H1 (cell line): ENCODE measurements around the gene LSM3. TPM values are rescaled to one million over a fixed set of nuclear protein-coding genes. Genes with fewer than 3 reads are reported as not detected.

Source experiments
- BRCA1 ChIP-seq: IDR thresholded peaks from 2 replicates; pipeline ENCODE4 v1.6.1; 2012; ENCODE audit warnings: low read depth, low read length, improper control_type of control experiment
- CHD7 ChIP-seq: fragments of 300-600 bp; sonication (generic); IDR thresholded peaks from 2 replicates; pipeline ENCODE4 v1.7.1; 2012; ENCODE audit warnings: low read length, moderate library complexity, mild to moderate bottlenecking, inconsistent platforms; ENCODE audit not compliant: insufficient replicate concordance
- CREB1 ChIP-seq: IDR thresholded peaks from 2 replicates; pipeline ENCODE4 v1.6.1; 2012; ENCODE audit warnings: inconsistent platforms
- RFX5 ChIP-seq: IDR thresholded peaks from 2 replicates; pipeline ENCODE4 v1.6.1; 2011; ENCODE audit warnings: low read depth, low read length, improper control_type of control experiment, borderline replicate concordance
- SIRT6 ChIP-seq: IDR thresholded peaks from one replicate; pipeline ENCODE4 v1.7.1; 2012; ENCODE audit warnings: low read length, inconsistent platforms
- ZNF274 ChIP-seq: IDR thresholded peaks from 2 replicates; pipeline ENCODE4 v1.7.0; 2012; ENCODE audit warnings: low read length, borderline replicate concordance; ENCODE audit errors: extremely low read depth
- polyA plus RNA-seq, 7 experiments: library from polyadenylated mRNA; depleted of rRNA in 3 of 7; stranded (reverse) in 5 of 7; unstranded in 2 of 7; fragments of >200 nt in 5 of 7; fragments of 200-250 nt in 2 of 7; gene quantifications; 1 replicate in 5 of 7; 2 replicates in 1 of 7; 4 replicates in 1 of 7; pipeline versions ENCODE4 v1.2.1 to v1.2.3, GENCODE V29; 2011 to 2013; ENCODE audit warnings: missing spikeins in 2 of 7, mixed read lengths in 2 of 7
- total RNA-seq: library from RNA; stranded (reverse); fragmentation: NEBNext Ultra II Directional; extraction: Animal tissue kit (Norgen Biotek cat#: 25700); gene quantifications from 2 replicates; pipeline ENCODE4 v1.2.1, GENCODE V29; 2021

Gene LSM3
- total and polyA plus RNA-seq, 2 of the 8 experiments (the other 6 are each of a cell fraction or from before 2014, with no cell fraction given): 7.1 to 25.4 TPM

DNA sequence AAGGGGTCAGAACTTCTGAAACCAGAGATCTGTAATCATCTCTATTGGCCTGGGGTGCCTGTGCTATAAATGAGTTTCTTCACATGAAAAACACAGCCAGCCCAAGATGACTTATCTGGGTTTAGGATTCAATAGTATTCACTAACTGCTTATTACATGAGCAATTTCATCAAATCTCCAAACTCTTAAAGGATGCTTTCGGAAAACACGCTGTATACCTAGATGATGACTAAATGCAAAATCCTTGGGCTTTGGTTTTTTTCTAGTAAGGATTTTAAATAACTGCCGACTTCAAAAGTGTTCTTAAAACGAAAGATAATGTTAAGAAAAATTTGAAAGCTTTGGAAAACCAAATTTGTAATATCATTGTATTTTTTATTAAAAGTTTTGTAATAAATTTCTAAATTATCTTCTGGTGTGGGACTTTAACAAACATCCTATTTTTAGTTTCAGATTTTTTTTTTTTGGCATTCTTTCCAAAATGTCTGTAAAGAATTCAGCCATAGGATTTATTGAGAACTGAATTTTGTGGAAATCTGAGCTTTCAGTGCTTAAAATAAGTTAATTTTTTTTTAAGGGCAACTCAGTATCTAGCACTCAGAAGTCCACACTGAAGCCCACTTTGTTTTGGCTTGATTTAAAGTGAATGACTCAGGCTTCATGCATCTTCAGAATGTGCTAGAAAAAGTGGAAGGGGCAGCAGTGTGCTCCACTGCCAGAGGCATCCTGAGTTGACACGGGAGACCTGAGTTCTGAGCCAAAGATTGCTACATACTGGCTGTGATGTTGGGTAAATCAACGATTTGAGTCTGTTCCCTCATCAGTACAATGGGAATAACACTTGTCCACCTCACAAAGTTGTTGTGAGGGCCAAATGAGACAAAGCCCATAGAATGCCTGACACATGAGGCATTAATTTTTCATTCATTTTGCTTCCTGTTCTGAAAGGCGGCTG lies 35.1 kb upstream of the LSM3 start (continued):
- no peak for TF ChIP-seq CHD7
- no peak for TF ChIP-seq RFX5
- TF ChIP-seq BRCA1: no peak
- TF ChIP-seq CREB1: no peak
- TF ChIP-seq ZNF274: no peak
- TF ChIP-seq SIRT6: no peak
- TF ChIP-seq, all 59 proteins: peak for 0
